HFFc6 (cell line): Measurements from ENCODE around the gene RASGRP1. TPM values are rescaled to one million over a fixed set of nuclear protein-coding genes. Genes with fewer than 3 reads are reported as not detected.

ENCODE experiments used
- DNase-seq: peaks from one replicate; pipeline ENCODE4 v3.0.0-alpha.2; 2018
- H3K27ac Mint-ChIP-seq: 2 replicates; pipeline ENCODE4 v1.8.0; 2020; ENCODE audit warnings: mild to moderate bottlenecking, mixed read lengths
- H3K27me3 Mint-ChIP-seq: 2 replicates; pipeline ENCODE4 v1.8.0; 2021; ENCODE audit warnings: mild to moderate bottlenecking, moderate library complexity, mixed read lengths; ENCODE audit not compliant: insufficient read depth
- H3K36me3 Mint-ChIP-seq: 2 replicates; pipeline ENCODE4 v1.8.0; 2021; ENCODE audit warnings: low read depth, mixed read lengths
- H3K4me1 Mint-ChIP-seq: 2 replicates; pipeline ENCODE4 v1.8.0; 2020; ENCODE audit warnings: low read depth, mixed read lengths
- H3K4me3 Mint-ChIP-seq: 2 replicates; pipeline ENCODE4 v1.8.0; 2020; ENCODE audit warnings: mild to moderate bottlenecking, moderate library complexity, mixed read lengths
- H3K9me3 Mint-ChIP-seq: 2 replicates; pipeline ENCODE4 v1.8.0; 2020; ENCODE audit warnings: mild to moderate bottlenecking, mixed read lengths
- total RNA-seq, 6 experiments: library from RNA; stranded (reverse); fragmentation: NEBNext Ultra II Directional; extraction: Animal tissue kit (Norgen Biotek cat#: 25700); gene quantifications; 2 replicates in 1 of 6; 3 replicates in 5 of 6; pipeline ENCODE4 v1.2.3, GENCODE V29; 2021
- TF ChIP-seq, protein P1 (sequence below): fragments of 200-600 bp; sonication (generic); IDR thresholded peaks from 2 replicates; pipeline ENCODE4 v1.5.0; 2021; ENCODE audit warnings: antibody characterized with exemption, mild to moderate bottlenecking

The RASGRP1 gene
- total RNA-seq, 6 experiments from 2014 or later = 0.14 to 0.59 (median 0.37) TPM

DNA sequence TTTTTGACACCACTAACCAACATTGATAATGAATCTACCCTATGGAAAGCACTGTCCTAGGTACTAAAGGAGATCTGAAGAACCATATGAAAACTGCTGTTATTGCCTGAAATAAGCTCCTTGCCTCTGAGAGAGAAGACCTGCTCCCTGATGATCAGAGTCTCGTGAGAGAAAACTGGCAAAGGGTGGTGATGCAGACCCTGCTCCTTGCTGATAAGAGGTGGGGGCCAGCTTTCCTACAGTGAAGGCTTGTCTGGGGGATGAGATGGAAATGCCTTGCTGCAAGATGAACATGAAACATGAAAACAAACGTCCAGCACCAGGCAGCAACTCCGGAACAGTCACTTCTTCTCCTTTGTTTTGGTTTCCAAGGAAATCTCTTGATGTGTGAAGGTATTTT lies 31.9 kb downstream of the RASGRP1 start:
- no peak overlapping the region for H3K4me3 Mint-ChIP-seq
- H3K36me3 Mint-ChIP-seq = no peaks in the 10 kb centered on the region
- no peaks in the 10 kb centered on the region for H3K9me3 Mint-ChIP-seq
- H3K4me1 Mint-ChIP-seq = peaks cover 83% of the 10 kb centered on the region
- TF ChIP-seq, protein P1, sequence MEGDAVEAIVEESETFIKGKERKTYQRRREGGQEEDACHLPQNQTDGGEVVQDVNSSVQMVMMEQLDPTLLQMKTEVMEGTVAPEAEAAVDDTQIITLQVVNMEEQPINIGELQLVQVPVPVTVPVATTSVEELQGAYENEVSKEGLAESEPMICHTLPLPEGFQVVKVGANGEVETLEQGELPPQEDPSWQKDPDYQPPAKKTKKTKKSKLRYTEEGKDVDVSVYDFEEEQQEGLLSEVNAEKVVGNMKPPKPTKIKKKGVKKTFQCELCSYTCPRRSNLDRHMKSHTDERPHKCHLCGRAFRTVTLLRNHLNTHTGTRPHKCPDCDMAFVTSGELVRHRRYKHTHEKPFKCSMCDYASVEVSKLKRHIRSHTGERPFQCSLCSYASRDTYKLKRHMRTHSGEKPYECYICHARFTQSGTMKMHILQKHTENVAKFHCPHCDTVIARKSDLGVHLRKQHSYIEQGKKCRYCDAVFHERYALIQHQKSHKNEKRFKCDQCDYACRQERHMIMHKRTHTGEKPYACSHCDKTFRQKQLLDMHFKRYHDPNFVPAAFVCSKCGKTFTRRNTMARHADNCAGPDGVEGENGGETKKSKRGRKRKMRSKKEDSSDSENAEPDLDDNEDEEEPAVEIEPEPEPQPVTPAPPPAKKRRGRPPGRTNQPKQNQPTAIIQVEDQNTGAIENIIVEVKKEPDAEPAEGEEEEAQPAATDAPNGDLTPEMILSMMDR = no peak
- H3K27ac Mint-ChIP-seq = no peak overlapping the region
- DNase-seq = no peak
- H3K27me3 Mint-ChIP-seq = no peaks in the 10 kb centered on the region; the same call in 1 of the 2 replicates

DNA sequence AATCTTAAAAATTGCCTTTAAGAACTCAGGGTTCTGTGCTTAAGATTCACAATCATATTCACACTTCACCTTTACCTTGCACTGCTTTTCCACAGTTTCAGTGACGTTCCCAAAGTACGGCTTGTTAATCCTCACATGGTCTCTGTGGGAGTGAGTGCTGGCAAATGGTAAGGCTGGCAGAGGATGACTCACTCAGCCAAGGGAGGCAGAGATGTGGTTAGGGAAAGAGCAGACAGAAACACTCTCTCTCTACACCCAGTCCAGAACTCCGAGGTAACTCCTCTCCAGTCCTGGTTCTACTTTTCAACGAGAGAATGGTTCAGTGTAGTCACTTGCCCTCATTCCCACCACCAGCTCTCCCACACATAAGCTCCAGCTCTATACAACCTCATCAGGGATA lies 33.1 kb downstream of the RASGRP1 start:
- Mint-ChIP-seq H3K27me3 (no peaks in the 10 kb centered on the region; the same call in 1 of the 2 replicates), H3K36me3 (no peaks in the 10 kb centered on the region), H3K4me1 (peaks cover 81% of the 10 kb centered on the region), H3K27ac (peak overlapping the region; percentile 42), H3K9me3 (no peaks in the 10 kb centered on the region), H3K4me3 (no peak overlapping the region; the same call in 1 of the 2 replicates)
- TF ChIP-seq, protein P1 = no peak
- DNase-seq = peak; percentile 66

DNA sequence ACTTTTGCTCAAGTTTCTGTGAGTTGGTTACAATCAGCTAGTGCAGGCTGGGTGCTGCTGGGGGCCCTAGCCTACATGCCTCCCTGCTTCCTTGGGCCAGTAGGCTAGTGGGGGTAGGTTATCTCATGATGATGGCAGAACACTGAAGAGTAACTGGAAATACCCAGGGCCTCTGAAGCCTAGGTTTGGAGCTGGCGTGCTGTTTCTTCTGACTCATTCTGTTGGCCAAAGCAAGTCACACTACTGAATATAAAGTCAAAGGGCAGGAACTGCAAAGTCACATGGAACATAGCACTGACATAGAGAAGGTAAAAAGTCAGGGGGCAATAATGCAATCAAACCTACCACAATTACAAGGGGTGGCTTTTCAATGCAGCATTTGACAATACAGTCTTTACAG lies 34.5 kb downstream of the RASGRP1 start:
- no peak overlapping the region for H3K27ac Mint-ChIP-seq
- no peak for DNase-seq
- no peak overlapping the region for H3K4me3 Mint-ChIP-seq
- peaks cover 67% of the 10 kb centered on the region for H3K4me1 Mint-ChIP-seq
- no peaks in the 10 kb centered on the region for H3K36me3 Mint-ChIP-seq
- no peaks in the 10 kb centered on the region for H3K9me3 Mint-ChIP-seq
- no peaks in the 10 kb centered on the region; the same call in 1 of the 2 replicates for H3K27me3 Mint-ChIP-seq
- TF ChIP-seq, protein P1 = no peak

DNA sequence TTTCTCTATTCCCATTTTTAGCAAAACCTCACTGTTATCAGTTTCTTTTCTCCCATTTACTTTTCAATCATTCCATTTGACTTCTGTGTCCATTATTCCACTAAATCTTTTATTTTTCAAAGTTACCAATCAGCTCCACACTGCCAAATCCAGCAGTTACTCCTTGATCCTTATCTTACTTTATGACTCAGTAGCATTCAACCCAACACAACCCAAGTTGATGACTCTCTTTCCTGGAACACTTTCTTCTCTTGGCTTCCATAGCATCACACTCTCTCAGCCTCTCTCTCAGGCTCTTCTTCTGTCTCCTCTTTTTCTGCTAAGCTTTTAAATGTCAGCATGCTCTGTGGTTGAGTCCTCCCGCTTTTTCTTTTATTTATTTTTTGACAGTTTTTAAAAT lies 36.3 kb downstream of the RASGRP1 start:
- Mint-ChIP-seq H3K27me3 (no peaks in the 10 kb centered on the region; the same call in none of the 2 replicates), H3K4me1 (peaks cover 67% of the 10 kb centered on the region), H3K4me3 (peak overlapping the region; percentile 12), H3K9me3 (no peaks in the 10 kb centered on the region), H3K27ac (peak overlapping the region; percentile 34), H3K36me3 (peaks cover 5% of the 10 kb centered on the region; the same call in 1 of the 2 replicates)
- TF ChIP-seq, protein P1 = no peak
- peak; percentile 80 for DNase-seq

DNA sequence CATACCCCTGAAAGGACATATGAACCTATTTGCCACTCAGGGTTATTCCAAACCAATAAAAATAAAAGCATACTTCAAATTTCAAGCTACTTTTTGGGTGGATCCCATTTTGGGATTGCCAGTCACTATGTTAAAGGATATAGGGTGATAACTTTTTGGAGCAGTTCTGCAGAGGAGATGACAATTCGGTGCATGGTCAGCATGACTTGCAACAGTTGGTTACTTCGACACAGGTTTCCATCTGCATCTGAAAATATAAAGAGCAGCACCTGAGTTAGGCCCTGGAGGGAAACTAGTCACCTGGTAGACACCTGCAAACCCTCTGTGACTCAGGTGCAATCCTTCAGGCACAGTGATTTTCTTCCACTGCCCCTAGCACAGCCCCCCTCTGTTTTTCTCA lies 38.5 kb downstream of the RASGRP1 start:
- TF ChIP-seq, protein P1 = no peak
- H3K9me3 Mint-ChIP-seq = no peaks in the 10 kb centered on the region
- no peak for DNase-seq
- no peak overlapping the region for H3K4me3 Mint-ChIP-seq
- peaks cover 61% of the 10 kb centered on the region for H3K4me1 Mint-ChIP-seq
- peaks cover 5% of the 10 kb centered on the region; the same call in 1 of the 2 replicates for H3K36me3 Mint-ChIP-seq
- no peak overlapping the region for H3K27ac Mint-ChIP-seq
- no peaks in the 10 kb centered on the region; the same call in 1 of the 2 replicates for H3K27me3 Mint-ChIP-seq

DNA sequence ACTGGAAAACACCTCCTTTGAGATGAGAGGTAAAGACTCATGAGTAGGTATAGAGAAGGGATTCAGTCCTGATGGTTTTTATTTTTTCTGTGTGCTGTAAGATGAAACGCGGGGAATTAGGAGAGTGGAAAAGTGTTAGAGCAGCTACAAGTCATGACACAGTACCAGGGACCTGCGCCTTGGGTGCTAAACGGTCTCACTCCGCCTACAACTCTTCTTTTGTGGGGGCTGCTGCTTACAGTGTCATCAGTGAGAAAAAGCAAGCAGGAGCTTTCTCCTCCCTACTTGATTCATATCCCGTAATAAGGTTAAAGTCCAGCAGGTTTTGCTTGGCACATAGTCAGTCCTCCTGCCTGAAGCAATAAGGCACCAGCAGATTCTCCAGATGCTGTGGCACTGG lies 39.1 kb downstream of the RASGRP1 start:
- Mint-ChIP-seq H3K36me3 (peaks cover 5% of the 10 kb centered on the region; the same call in 1 of the 2 replicates), H3K4me3 (no peak overlapping the region), H3K27me3 (no peaks in the 10 kb centered on the region; the same call in 1 of the 2 replicates), H3K4me1 (peaks cover 56% of the 10 kb centered on the region), H3K27ac (no peak overlapping the region), H3K9me3 (no peaks in the 10 kb centered on the region)
- TF ChIP-seq, protein P1 = no peak
- DNase-seq = no peak
